PC-3 (cell line): ENCODE results near the gene DHRS3.

Experiments used
- EZH2 ChIP-seq: fragments of 300-600 bp; sonication (generic); IDR thresholded peaks from one replicate; pipeline ENCODE4 v1.6.1; 2017; ENCODE audit warnings: antibody characterized with exemption, mild to moderate bottlenecking, low read length; ENCODE audit not compliant: unreplicated experiment
- EZH2phosphoT487 ChIP-seq: fragments of 300-600 bp; sonication (generic); IDR thresholded peaks from 2 replicates; pipeline ENCODE4 v1.6.1; 2018; ENCODE audit warnings: mild to moderate bottlenecking, antibody characterized with exemption, low read length, borderline replicate concordance
- TF ChIP-seq, protein P1 (sequence below): fragments of 300-600 bp; sonication (generic); conservative IDR thresholded peaks from 2 replicates; pipeline ENCODE4 v1.5.1; 2017; ENCODE audit warnings: antibody characterized with exemption, low read depth, mild to moderate bottlenecking, low read length

DNA sequence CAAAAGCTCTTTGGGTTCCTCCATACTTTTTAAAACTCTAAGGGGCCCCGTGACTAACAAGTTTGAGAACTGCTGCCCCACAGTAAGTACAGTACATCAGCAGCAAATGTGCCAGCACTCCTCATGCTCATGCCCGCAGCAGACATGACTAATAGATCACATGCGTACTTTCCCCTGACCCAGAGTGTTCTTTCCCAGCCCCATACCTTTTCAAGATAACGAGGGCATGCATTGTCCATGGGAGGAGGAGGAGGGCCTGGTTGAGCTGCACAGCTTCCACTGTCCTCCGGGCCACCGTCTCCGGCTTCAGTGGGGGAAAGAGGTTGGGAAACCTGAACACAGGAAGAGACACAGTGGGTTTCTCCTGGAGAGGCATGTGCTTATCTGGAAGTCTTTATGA is 45.5 kb downstream of the DHRS3 start:
- TF ChIP-seq, protein P1, sequence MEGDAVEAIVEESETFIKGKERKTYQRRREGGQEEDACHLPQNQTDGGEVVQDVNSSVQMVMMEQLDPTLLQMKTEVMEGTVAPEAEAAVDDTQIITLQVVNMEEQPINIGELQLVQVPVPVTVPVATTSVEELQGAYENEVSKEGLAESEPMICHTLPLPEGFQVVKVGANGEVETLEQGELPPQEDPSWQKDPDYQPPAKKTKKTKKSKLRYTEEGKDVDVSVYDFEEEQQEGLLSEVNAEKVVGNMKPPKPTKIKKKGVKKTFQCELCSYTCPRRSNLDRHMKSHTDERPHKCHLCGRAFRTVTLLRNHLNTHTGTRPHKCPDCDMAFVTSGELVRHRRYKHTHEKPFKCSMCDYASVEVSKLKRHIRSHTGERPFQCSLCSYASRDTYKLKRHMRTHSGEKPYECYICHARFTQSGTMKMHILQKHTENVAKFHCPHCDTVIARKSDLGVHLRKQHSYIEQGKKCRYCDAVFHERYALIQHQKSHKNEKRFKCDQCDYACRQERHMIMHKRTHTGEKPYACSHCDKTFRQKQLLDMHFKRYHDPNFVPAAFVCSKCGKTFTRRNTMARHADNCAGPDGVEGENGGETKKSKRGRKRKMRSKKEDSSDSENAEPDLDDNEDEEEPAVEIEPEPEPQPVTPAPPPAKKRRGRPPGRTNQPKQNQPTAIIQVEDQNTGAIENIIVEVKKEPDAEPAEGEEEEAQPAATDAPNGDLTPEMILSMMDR = no peak
- TF ChIP-seq EZH2 (no peak), EZH2phosphoT487 (no peak)
